Suprapubic skin (tissue), 4 donors: ENCODE results near the gene MYH14. TPM values are rescaled to one million over a fixed set of nuclear protein-coding genes. Genes with fewer than 3 reads are reported as not detected.
A peak's percentile ranks its signal among the peaks of the same experiment; 100 is the strongest.

Experiments
- DNase-seq, 2 donors: peaks; one replicate each; pipeline ENCODE4 v3.0.0-alpha.2; 2019; ENCODE audit warnings: low spot score in 2 of 2
- H3K27ac ChIP-seq: fragments of 200-600 bp; sonication (generic); one replicate; pipeline ENCODE4 v1.5.1; 2019
- H3K27me3 ChIP-seq: fragments of 200-600 bp; sonication (generic); one replicate; pipeline ENCODE4 v1.5.1; 2019
- H3K36me3 ChIP-seq: fragments of 200-600 bp; sonication (generic); one replicate; pipeline ENCODE4 v1.5.1; 2019
- H3K4me1 ChIP-seq: fragments of 200-600 bp; sonication (generic); one replicate; pipeline ENCODE4 v1.5.1; 2019
- H3K4me3 ChIP-seq: fragments of 200-600 bp; sonication (generic); one replicate; pipeline ENCODE4 v1.5.1; 2019; ENCODE audit warnings: mild to moderate bottlenecking
- H3K9me3 ChIP-seq: fragments of 200-600 bp; sonication (generic); one replicate; pipeline ENCODE4 v1.5.1; 2019
- CTCF ChIP-seq, 2 donors: fragments of 200-600 bp in 1 of 2; fragments of 450-650 bp in 1 of 2; sonication (generic) in 1 of 2; IDR thresholded peaks; one replicate each; pipeline ENCODE4 v1.5.1; 2016 to 2019; ENCODE audit warnings: antibody characterized with exemption in 2 of 2, mild to moderate bottlenecking in 1 of 2, moderate library complexity in 1 of 2
- EP300 ChIP-seq: sonication (generic); formaldehyde crosslinking; IDR thresholded peaks from one replicate; pipeline ENCODE4 v1.6.1; 2017; ENCODE audit warnings: antibody characterized with exemption
- POLR2A ChIP-seq, 2 donors: fragments of 450-650 bp; IDR thresholded peaks; one replicate each; pipeline ENCODE4 v1.6.1; 2017; ENCODE audit warnings: antibody characterized with exemption in 2 of 2, mild to moderate bottlenecking in 2 of 2, moderate library complexity in 2 of 2
- POLR2AphosphoS5 ChIP-seq, 3 donors: sonication (generic); formaldehyde crosslinking; IDR thresholded peaks; one replicate each; pipeline ENCODE4 v1.6.1; 2017; ENCODE audit warnings: antibody characterized with exemption in 3 of 3
- WGBS: methylation state at CpG from one replicate; pipeline ENCODE4 v1.1.5; 2018; 5-methylcytosine and 5-hydroxymethylcytosine counted together
- total RNA-seq, 4 donors: library from RNA; depleted of rRNA; stranded (reverse); fragments of >200 nt; gene quantifications; one replicate each; pipeline ENCODE4 v1.1.0, GENCODE V29; 2016

The MYH14 gene
- total RNA-seq, 4 donors from 2014 or later = 84.8 to 116 (median 104) TPM

DNA sequence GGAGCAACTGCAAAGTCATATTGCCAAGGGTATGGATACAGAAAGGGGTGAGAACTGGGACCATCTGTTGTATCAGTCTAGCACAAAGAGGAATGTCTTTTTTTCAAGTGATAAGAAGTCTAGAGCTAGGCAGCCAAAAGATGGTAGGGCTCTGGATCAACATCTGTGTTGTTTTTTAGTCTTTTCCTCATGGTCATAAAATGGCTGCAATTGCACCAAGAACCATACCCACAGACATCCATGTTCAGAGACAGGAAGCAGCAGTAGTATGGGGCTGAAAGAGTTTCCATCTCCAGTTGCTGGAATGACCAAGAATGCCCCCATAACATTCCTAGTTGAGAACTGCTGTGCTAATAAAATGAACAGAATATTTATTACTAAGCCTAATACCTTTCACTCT lies 100.1 kb downstream of the MYH14 start:
- DNase-seq = no peak
- Histone ChIP-seq H3K36me3 (peaks cover 11% of the 10 kb centered on the region), H3K27ac (no peak overlapping the region), H3K4me1 (no peaks in the 10 kb centered on the region), H3K4me3 (no peak overlapping the region), H3K27me3 (no peaks in the 10 kb centered on the region), H3K9me3 (peaks cover 5% of the 10 kb centered on the region)
- TF ChIP-seq CTCF (IDR thresholded peaks at IDR 0.05) (no peak), EP300 (no peak), POLR2AphosphoS5 (IDR thresholded peaks at IDR 0.05) (no peak), POLR2A (IDR thresholded peaks at IDR 0.05) (no peak)

DNA sequence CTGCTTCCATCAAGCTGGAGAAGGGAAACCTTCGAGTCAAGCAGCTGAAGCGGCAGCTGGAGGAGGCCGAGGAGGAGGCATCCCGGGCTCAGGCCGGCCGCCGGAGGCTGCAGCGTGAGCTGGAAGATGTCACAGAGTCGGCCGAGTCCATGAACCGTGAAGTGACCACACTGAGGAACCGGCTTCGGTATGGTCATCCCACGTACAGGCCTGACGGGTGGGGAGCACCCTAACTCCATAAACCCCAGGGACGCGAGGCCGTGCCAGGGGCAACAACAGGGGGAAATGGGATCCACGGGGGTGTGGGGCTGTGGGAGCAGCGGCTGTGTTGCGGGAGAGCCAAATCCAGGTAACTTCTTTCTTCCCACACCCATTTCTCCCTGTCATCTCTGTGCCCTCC lies 105.6 kb downstream of the MYH14 start:
- H3K36me3 ChIP-seq = peaks cover 7% of the 10 kb centered on the region
- DNase-seq = peak in 1 of 2 donors; percentile 35
- TF ChIP-seq CTCF (IDR thresholded peaks at IDR 0.05) (no peak), POLR2A (IDR thresholded peaks at IDR 0.05) (no peak), POLR2AphosphoS5 (IDR thresholded peaks at IDR 0.05) (no peak), EP300 (no peak)
- peaks cover 14% of the 10 kb centered on the region for H3K4me1 ChIP-seq
- 90% methylated on average over 21 of the region's 21 CpGs for WGBS
- peaks cover 46% of the 10 kb centered on the region for H3K27me3 ChIP-seq
- H3K9me3 ChIP-seq = no peaks in the 10 kb centered on the region
- H3K27ac ChIP-seq = no peak overlapping the region
- no peak overlapping the region for H3K4me3 ChIP-seq

DNA sequence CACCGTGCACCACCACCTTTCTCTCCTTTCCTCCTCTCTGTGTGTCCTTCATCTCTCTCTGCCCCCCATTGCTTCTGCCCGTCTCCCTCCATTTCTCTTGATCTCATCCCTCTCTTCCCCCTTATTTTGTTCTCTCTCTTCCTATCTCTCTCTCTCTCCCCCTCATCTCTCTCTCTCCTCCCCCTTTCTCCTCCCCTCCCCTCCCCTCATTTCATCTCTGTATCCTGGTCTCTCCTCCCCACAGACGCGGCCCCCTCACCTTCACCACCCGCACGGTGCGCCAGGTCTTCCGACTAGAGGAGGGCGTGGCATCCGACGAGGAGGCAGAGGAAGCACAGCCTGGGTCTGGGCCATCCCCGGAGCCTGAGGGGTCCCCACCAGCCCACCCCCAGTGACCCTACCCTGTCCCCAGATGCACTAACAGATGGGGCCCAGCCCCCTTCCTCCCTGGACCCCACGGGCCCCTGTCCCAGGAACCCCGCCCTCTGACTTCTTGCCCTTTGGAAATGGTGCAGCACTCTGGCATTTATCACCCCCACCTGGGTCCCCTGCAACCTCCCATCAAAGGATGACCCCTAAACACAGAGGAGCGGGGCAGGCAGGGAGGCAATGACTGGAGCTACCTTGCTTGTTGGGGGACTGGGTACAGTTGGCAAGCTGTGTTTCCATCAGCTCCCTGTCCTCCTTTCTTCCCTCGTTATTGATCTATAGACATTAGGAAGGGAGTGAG lies 106.1 kb downstream of the MYH14 start:
- TF ChIP-seq CTCF (IDR thresholded peaks at IDR 0.05) (no peak), EP300 (no peak), POLR2AphosphoS5 (IDR thresholded peaks at IDR 0.05) (no peak)
- WGBS = 46% methylated on average over 15 of the region's 16 CpGs
- peaks cover 7% of the 10 kb centered on the region for H3K36me3 ChIP-seq
- H3K9me3 ChIP-seq = no peaks in the 10 kb centered on the region
- H3K4me1 ChIP-seq = peaks cover 14% of the 10 kb centered on the region
- no peak overlapping the region for H3K4me3 ChIP-seq
- H3K27me3 ChIP-seq = peaks cover 52% of the 10 kb centered on the region
- DNase-seq = no peak
- H3K27ac ChIP-seq = no peak overlapping the region

GRCh38 chr19:50310759-50311465 lies 107.5 kb downstream of the MYH14 start:
- DNase-seq = no peak
- H3K27ac ChIP-seq = no peak overlapping the region
- 4% methylated on average over 3 of the region's 10 CpGs for WGBS
- no peak for TF ChIP-seq POLR2A (IDR thresholded peaks at IDR 0.05)
- no peak for TF ChIP-seq POLR2AphosphoS5 (IDR thresholded peaks at IDR 0.05)
- TF ChIP-seq CTCF (IDR thresholded peaks at IDR 0.05) = no peak
- TF ChIP-seq EP300 = no peak
- peaks cover 24% of the 10 kb centered on the region for H3K4me1 ChIP-seq
- H3K27me3 ChIP-seq = peaks cover 65% of the 10 kb centered on the region
- H3K4me3 ChIP-seq = no peak overlapping the region
- H3K9me3 ChIP-seq = no peaks in the 10 kb centered on the region
- H3K36me3 ChIP-seq = peaks cover 7% of the 10 kb centered on the region
